HG03196 (cell line): ENCODE data around the gene MYH8.

Source experiments
- ATAC-seq: cut with Tn5 transposase; IDR thresholded peaks from one replicate; pipeline ENCODE4 v1.9.1; 2021; ENCODE audit not compliant: unreplicated experiment

MYH8 gene

GRCh38 chr17:10421900-10422542 lies at the start of gene MYH8:
MYH8 (minus strand) TSS chr17:10421950; CDS start chr17:10420227, 1,723 bp downstream.
- no peak for ATAC-seq

- no peak for ATAC-seq
Observed at GRCh38 chr17:10469459-10469858, 47.7 kb upstream of the MYH8 start, which contains the start of gene MYH4. MYH4 (minus strand) TSS chr17:10469559; CDS start chr17:10466745, 2,814 bp downstream.

- no peak for ATAC-seq
Observed at GRCh38 chr17:10463402-10463801, 41.7 kb upstream of the MYH8 start.

GRCh38 chr17:10460062-10460461 lies 38.3 kb upstream of the MYH8 start:
- no peak for ATAC-seq

GRCh38 chr17:10458701-10459100 lies 37.0 kb upstream of the MYH8 start:
- no peak for ATAC-seq

GRCh38 chr17:10457952-10458351 lies 36.2 kb upstream of the MYH8 start:
- ATAC-seq = no peak

- no peak for ATAC-seq
Observed at GRCh38 chr17:10447026-10447931, 25.5 kb upstream of the MYH8 start.

GRCh38 chr17:10439816-10440215 lies 18.1 kb upstream of the MYH8 start:
- ATAC-seq = no peak

- no peak for ATAC-seq
Observed at GRCh38 chr17:10435096-10435495, 13.3 kb upstream of the MYH8 start.

GRCh38 chr17:10429421-10430045 lies 7.8 kb upstream of the MYH8 start:
- no peak for ATAC-seq

- ATAC-seq = no peak
Observed at GRCh38 chr17:10428781-10429180, 7.0 kb upstream of the MYH8 start.

GRCh38 chr17:10421211-10421610 lies 539 bp downstream of the MYH8 start:
- no peak for ATAC-seq

- ATAC-seq = no peak
Observed at GRCh38 chr17:10420811-10421210, 939 bp downstream of the MYH8 start.

GRCh38 chr17:10417431-10417830 lies 4.3 kb downstream of the MYH8 start:
- ATAC-seq = no peak

GRCh38 chr17:10415161-10415560 lies 6.6 kb downstream of the MYH8 start:
- no peak for ATAC-seq

GRCh38 chr17:10403589-10403988 lies 18.2 kb downstream of the MYH8 start:
- ATAC-seq = no peak

- ATAC-seq = no peak
Observed at GRCh38 chr17:10398352-10398751, 23.4 kb downstream of the MYH8 start.

- ATAC-seq = no peak
Observed at GRCh38 chr17:10396524-10397163, 25.1 kb downstream of the MYH8 start.

GRCh38 chr17:10394201-10394887 lies 27.4 kb downstream of the MYH8 start:
- ATAC-seq = no peak

GRCh38 chr17:10392880-10393279 lies 28.9 kb downstream of the MYH8 start:
- ATAC-seq = no peak

- no peak for ATAC-seq
Observed at GRCh38 chr17:10385871-10386270, 35.9 kb downstream of the MYH8 start.
